ENCODE measurements around the gene COL27A1.

DNA sequence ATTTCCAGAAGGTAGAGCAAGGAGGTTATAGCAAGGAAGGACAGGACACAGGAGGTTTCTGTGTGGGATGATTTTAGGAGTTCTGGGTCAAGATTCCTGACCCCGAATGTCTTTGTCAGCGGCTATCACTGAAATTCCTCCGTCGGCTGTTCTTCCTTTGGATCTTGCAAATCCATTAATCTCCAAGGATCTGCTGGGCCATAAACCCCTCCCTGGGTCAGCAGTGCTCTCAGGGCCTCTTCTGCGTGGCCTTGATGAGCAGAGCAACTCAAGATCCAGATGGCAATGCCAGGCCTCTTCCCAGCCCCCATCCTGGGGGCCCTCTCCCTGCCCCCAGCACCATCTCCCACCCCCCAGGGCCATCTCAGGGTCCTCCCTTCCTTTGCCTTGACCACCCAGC lies 16.3 kb upstream of the COL27A1 start:
- TF ChIP-seq, protein P1, sequence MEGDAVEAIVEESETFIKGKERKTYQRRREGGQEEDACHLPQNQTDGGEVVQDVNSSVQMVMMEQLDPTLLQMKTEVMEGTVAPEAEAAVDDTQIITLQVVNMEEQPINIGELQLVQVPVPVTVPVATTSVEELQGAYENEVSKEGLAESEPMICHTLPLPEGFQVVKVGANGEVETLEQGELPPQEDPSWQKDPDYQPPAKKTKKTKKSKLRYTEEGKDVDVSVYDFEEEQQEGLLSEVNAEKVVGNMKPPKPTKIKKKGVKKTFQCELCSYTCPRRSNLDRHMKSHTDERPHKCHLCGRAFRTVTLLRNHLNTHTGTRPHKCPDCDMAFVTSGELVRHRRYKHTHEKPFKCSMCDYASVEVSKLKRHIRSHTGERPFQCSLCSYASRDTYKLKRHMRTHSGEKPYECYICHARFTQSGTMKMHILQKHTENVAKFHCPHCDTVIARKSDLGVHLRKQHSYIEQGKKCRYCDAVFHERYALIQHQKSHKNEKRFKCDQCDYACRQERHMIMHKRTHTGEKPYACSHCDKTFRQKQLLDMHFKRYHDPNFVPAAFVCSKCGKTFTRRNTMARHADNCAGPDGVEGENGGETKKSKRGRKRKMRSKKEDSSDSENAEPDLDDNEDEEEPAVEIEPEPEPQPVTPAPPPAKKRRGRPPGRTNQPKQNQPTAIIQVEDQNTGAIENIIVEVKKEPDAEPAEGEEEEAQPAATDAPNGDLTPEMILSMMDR (IDR thresholded peaks at IDR 0.05; ENCODE audit: low read depth, low read length): no peak
- no peak for TF ChIP-seq POLR2A (IDR thresholded peaks at IDR 0.05; ENCODE audit: extremely low read depth, insufficient read length)
- TF ChIP-seq, protein P2, sequence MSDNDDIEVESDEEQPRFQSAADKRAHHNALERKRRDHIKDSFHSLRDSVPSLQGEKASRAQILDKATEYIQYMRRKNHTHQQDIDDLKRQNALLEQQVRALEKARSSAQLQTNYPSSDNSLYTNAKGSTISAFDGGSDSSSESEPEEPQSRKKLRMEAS (IDR thresholded peaks at IDR 0.05; ENCODE audit: low read depth, low read length): no peak

All from NB4 (cell line).